Measurements from ENCODE around the gene GLIS2.

GLIS2 gene

GRCh38 chr16:4315186-4316107 is at the start of gene GLIS2:
Gene GLIS2, plus strand, starts transcription at chr16:4316067. Its CDS starts 16,214 bp downstream, at chr16:4332281.
- intact Hi-C loops (cut with DNase I; ENCODE audit: low total_unique reads): no loop called here
- peak; percentile 67 to 89 for DNase-seq
- Histone ChIP-seq H3K4me3 (peak within 1 kb of the TSS; percentile 82 to 87), H3K27ac (peak within 1 kb of the TSS; percentile 93 to 99), H3K9me3 (no peaks in the 10 kb centered on the region), H3K4me1 (peaks cover 0 to 51% (median 41%) of the 10 kb centered on the region in 4 donors), H3K36me3 (no peaks in the 10 kb centered on the region), H3K27me3 (no peaks in the 10 kb centered on the region)
- TF ChIP-seq, protein P1, sequence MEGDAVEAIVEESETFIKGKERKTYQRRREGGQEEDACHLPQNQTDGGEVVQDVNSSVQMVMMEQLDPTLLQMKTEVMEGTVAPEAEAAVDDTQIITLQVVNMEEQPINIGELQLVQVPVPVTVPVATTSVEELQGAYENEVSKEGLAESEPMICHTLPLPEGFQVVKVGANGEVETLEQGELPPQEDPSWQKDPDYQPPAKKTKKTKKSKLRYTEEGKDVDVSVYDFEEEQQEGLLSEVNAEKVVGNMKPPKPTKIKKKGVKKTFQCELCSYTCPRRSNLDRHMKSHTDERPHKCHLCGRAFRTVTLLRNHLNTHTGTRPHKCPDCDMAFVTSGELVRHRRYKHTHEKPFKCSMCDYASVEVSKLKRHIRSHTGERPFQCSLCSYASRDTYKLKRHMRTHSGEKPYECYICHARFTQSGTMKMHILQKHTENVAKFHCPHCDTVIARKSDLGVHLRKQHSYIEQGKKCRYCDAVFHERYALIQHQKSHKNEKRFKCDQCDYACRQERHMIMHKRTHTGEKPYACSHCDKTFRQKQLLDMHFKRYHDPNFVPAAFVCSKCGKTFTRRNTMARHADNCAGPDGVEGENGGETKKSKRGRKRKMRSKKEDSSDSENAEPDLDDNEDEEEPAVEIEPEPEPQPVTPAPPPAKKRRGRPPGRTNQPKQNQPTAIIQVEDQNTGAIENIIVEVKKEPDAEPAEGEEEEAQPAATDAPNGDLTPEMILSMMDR (IDR thresholded peaks at IDR 0.05): no peak

GRCh38 chr16:4266372-4266771 is 49.5 kb upstream of the GLIS2 start:
- no peak for DNase-seq
- no peak overlapping the region for H3K27ac ChIP-seq
- peaks cover 0 to 19% (median 14%) of the 10 kb centered on the region in 4 donors for H3K4me1 ChIP-seq
- no peak overlapping the region for H3K4me3 ChIP-seq
- intact Hi-C loops (cut with DNase I; ENCODE audit: low total_unique reads): loop anchor here (10.0 kb wide), 1 partner anchor 138 kb away; no protein-coding TSS in a partner anchor
- H3K36me3 ChIP-seq: peaks cover 0 to 19% (median 7%) of the 10 kb centered on the region in 3 donors
- no peaks in the 10 kb centered on the region for H3K27me3 ChIP-seq
- H3K9me3 ChIP-seq: no peaks in the 10 kb centered on the region
- TF ChIP-seq, protein P1 (IDR thresholded peaks at IDR 0.05): no peak

DNA sequence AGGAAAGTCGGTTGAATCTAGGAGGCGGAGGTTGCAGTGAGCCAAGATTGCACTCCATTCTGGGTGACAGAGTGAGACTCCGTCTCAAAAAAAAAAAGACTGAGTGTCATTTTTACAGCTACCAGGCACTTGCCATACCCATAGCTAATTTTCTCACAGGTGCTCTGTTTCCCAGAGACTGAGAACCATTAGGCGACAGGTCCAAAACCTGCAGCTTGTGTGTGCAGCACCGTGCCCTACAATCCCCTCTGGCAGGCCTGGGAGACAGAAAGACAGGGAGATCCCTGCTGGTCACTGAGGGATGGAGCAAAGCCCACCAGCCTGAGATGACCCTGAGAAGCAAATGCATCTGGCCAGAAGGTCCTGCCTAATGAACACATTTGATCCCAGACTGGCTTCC is 45.8 kb upstream of the GLIS2 start:
- TF ChIP-seq, protein P1 (IDR thresholded peaks at IDR 0.05): no peak
- Histone ChIP-seq H3K36me3 (peaks cover 0 to 4% (median 0%) of the 10 kb centered on the region in 3 donors), H3K9me3 (no peaks in the 10 kb centered on the region), H3K4me3 (no peak overlapping the region), H3K27me3 (no peaks in the 10 kb centered on the region), H3K27ac (no peak overlapping the region), H3K4me1 (peaks cover 0 to 17% (median 14%) of the 10 kb centered on the region in 4 donors)
- DNase-seq: no peak
- intact Hi-C loops (cut with DNase I; ENCODE audit: low total_unique reads): no loop called here

GRCh38 chr16:4270595-4270994 is 45.3 kb upstream of the GLIS2 start:
- TF ChIP-seq, protein P1 (IDR thresholded peaks at IDR 0.05): no peak
- intact Hi-C loops (cut with DNase I; ENCODE audit: low total_unique reads): no loop called here
- no peak for DNase-seq
- H3K4me1 ChIP-seq: peaks cover 0 to 17% (median 14%) of the 10 kb centered on the region in 4 donors
- no peak overlapping the region for H3K27ac ChIP-seq
- H3K4me3 ChIP-seq: peak overlapping the region; percentile 96 to 98
- no peaks in the 10 kb centered on the region for H3K27me3 ChIP-seq
- no peaks in the 10 kb centered on the region for H3K9me3 ChIP-seq
- peaks cover 0 to 4% (median 0%) of the 10 kb centered on the region in 3 donors for H3K36me3 ChIP-seq

GRCh38 chr16:4271176-4272113 is 44.4 kb upstream of the GLIS2 start:
- H3K36me3 ChIP-seq: peaks cover 0 to 4% (median 0%) of the 10 kb centered on the region in 3 donors
- DNase-seq: peak; percentile 91 to 95
- intact Hi-C loops (cut with DNase I; ENCODE audit: low total_unique reads): no loop called here

More at GRCh38 chr16:4271176-4272113, 44.4 kb upstream of the GLIS2 start:
- Histone ChIP-seq H3K4me3 (peak overlapping the region; percentile 96 to 98), H3K27ac (peak overlapping the region; percentile 89 to 93), H3K4me1 (peaks cover 0 to 17% (median 14%) of the 10 kb centered on the region in 4 donors), H3K9me3 (no peaks in the 10 kb centered on the region), H3K27me3 (no peaks in the 10 kb centered on the region)
- TF ChIP-seq, protein P1 (IDR thresholded peaks at IDR 0.05): peak in 1 of 2 experiments; percentile 8

Measured in tibial artery (tissue), 4 donors.